HL-60 (cell line): ENCODE results near the gene GTSE1.

ENCODE experiments used
- DNase-seq, 2 experiments: peaks; one replicate each; pipeline ENCODE4 v3.0.0-alpha.2; 2010 to 2020; ENCODE audit warnings: low read depth in 1 of 2, low spot score in 1 of 2
- H3K27ac ChIP-seq: fragments of 250-450 bp; sonication (Bioruptor Pico); replicated peaks from 2 replicates; pipeline ENCODE4 v1.5.1; 2020; ENCODE audit warnings: mild to moderate bottlenecking, moderate library complexity
- H3K27me3 ChIP-seq: fragments of 250-450 bp; sonication (Bioruptor Pico); 2 replicates; pipeline ENCODE4 v1.5.1; 2021; ENCODE audit warnings: mild to moderate bottlenecking, moderate library complexity; ENCODE audit not compliant: insufficient read depth, poor library complexity, severe bottlenecking
- H3K4me3 ChIP-seq: replicated peaks from 2 replicates; pipeline ENCODE4 v1.5.1; 2011; ENCODE audit warnings: mild to moderate bottlenecking, control low read depth, low read length; ENCODE audit not compliant: insufficient read depth
- GABPA ChIP-seq: IDR thresholded peaks from 2 replicates; pipeline ENCODE4 v1.6.1; 2012; ENCODE audit warnings: low read depth
- POLR2AphosphoS5 ChIP-seq: IDR thresholded peaks from 2 replicates; pipeline ENCODE4 v1.6.1; 2012; ENCODE audit warnings: low read depth
- SPI1 ChIP-seq: IDR thresholded peaks from 2 replicates; pipeline ENCODE4 v1.6.1; 2012; ENCODE audit warnings: low read depth, mild to moderate bottlenecking, borderline replicate concordance
- TF ChIP-seq, protein P1 (sequence below): IDR thresholded peaks from 2 replicates; pipeline ENCODE4 v1.6.1; 2012; ENCODE audit warnings: low read depth; ENCODE audit not compliant: insufficient replicate concordance
- TF ChIP-seq, protein P2 (sequence below): IDR thresholded peaks from one replicate; pipeline ENCODE4 v1.5.1; 2011; ENCODE audit warnings: low read length, control low read depth, inconsistent platforms; ENCODE audit not compliant: insufficient read depth

Gene GTSE1

DNA sequence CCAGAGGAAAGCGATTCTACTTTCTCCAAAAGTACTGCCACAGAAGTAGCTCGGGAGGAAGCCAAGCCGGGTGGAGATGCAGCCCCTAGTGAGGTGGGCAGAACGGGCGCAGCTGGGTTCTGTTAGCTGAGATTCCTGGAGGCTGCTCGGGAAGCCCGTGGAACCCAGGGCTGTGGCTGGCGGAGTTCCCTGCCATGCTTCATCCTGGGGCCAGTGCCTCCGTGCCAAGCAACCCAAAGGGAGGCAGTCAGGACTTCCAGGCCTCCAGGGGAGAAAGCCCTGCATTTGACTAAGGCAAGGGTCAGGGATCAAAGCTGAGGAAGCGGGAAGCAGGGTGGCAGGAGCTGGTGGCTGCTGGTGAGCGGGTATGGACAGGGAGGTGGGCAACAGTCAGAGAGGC, 32.1 kb downstream of the GTSE1 start:
- Histone ChIP-seq H3K4me3 (no peak overlapping the region), H3K27ac (no peak overlapping the region), H3K27me3 (no peaks in the 10 kb centered on the region)
- no peak for DNase-seq
- no peak for TF ChIP-seq SPI1
- no peak for TF ChIP-seq GABPA
- TF ChIP-seq, protein P1, sequence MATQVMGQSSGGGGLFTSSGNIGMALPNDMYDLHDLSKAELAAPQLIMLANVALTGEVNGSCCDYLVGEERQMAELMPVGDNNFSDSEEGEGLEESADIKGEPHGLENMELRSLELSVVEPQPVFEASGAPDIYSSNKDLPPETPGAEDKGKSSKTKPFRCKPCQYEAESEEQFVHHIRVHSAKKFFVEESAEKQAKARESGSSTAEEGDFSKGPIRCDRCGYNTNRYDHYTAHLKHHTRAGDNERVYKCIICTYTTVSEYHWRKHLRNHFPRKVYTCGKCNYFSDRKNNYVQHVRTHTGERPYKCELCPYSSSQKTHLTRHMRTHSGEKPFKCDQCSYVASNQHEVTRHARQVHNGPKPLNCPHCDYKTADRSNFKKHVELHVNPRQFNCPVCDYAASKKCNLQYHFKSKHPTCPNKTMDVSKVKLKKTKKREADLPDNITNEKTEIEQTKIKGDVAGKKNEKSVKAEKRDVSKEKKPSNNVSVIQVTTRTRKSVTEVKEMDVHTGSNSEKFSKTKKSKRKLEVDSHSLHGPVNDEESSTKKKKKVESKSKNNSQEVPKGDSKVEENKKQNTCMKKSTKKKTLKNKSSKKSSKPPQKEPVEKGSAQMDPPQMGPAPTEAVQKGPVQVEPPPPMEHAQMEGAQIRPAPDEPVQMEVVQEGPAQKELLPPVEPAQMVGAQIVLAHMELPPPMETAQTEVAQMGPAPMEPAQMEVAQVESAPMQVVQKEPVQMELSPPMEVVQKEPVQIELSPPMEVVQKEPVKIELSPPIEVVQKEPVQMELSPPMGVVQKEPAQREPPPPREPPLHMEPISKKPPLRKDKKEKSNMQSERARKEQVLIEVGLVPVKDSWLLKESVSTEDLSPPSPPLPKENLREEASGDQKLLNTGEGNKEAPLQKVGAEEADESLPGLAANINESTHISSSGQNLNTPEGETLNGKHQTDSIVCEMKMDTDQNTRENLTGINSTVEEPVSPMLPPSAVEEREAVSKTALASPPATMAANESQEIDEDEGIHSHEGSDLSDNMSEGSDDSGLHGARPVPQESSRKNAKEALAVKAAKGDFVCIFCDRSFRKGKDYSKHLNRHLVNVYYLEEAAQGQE: no peak
- TF ChIP-seq, protein P2, sequence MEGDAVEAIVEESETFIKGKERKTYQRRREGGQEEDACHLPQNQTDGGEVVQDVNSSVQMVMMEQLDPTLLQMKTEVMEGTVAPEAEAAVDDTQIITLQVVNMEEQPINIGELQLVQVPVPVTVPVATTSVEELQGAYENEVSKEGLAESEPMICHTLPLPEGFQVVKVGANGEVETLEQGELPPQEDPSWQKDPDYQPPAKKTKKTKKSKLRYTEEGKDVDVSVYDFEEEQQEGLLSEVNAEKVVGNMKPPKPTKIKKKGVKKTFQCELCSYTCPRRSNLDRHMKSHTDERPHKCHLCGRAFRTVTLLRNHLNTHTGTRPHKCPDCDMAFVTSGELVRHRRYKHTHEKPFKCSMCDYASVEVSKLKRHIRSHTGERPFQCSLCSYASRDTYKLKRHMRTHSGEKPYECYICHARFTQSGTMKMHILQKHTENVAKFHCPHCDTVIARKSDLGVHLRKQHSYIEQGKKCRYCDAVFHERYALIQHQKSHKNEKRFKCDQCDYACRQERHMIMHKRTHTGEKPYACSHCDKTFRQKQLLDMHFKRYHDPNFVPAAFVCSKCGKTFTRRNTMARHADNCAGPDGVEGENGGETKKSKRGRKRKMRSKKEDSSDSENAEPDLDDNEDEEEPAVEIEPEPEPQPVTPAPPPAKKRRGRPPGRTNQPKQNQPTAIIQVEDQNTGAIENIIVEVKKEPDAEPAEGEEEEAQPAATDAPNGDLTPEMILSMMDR: no peak
- TF ChIP-seq POLR2AphosphoS5: no peak

DNA sequence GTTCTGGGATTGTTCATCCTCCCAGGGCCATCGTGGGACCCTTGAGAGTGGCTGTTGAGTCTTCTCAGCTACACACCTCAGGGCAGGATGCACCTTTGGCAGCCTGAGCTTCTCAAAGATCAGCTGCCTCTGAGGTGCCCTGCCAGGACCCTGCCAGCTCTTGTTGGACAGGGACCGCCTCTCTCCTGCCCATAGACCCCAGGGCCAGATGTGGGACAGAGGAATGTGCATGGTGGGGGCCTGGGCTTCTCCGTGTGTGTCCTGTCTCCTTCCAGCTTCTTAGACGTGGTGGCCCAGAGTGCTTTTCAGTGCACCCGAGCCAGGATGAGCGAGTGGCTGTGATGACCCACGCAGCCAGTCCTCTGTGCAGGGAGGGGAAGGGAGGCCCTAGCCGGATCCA, 32.9 kb downstream of the GTSE1 start:
- TF ChIP-seq, protein P2: no peak
- no peak for TF ChIP-seq SPI1
- TF ChIP-seq GABPA: no peak
- no peak for TF ChIP-seq POLR2AphosphoS5
- TF ChIP-seq, protein P1: no peak
- no peak overlapping the region for H3K27ac ChIP-seq
- no peak for DNase-seq
- no peak overlapping the region for H3K4me3 ChIP-seq
- no peaks in the 10 kb centered on the region for H3K27me3 ChIP-seq

DNA sequence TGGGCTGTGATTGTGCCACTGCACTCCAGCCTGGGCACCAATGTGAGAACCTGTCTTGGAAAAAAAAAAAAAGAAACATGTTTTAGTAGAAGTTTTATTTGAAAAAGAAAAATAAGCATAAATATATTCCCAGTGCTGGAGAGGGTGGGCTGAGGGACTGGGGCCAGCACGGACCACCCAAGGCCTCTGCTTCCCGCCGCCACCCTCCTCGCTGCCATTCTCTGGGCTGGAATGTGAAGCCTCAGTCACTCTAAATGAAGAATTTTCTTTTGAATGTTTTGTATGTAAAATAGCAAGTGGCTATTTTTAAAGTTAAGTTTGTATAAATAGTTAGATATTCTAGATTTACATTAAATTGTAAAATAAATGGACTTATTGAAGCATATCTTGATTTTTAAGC, 33.8 kb downstream of the GTSE1 start:
- TF ChIP-seq, protein P1: no peak
- TF ChIP-seq SPI1 (no peak), GABPA (no peak), POLR2AphosphoS5 (no peak)
- TF ChIP-seq, protein P2: no peak
- Histone ChIP-seq H3K27ac (no peak overlapping the region), H3K27me3 (no peaks in the 10 kb centered on the region), H3K4me3 (no peak overlapping the region)
- DNase-seq: no peak
